ENCODE results near the gene NR0B1.

Gene NR0B1

GRCh38 chrX:30309139-30309571, at the start of gene NR0B1:
TSS of gene NR0B1 (minus strand) at chrX:30309390. CDS start at chrX:30309363, 27 bp downstream.
- DNase-seq = no peak

- no peak for DNase-seq
These were observed 40.8 kb upstream of the NR0B1 start for GRCh38 chrX:30349946-30350345.

- no peak for DNase-seq
These were observed 34.0 kb upstream of the NR0B1 start for GRCh38 chrX:30343206-30343605.

- no peak for DNase-seq
These were observed 31.6 kb upstream of the NR0B1 start for GRCh38 chrX:30340753-30341152.

GRCh38 chrX:30327762-30328161, 18.6 kb upstream of the NR0B1 start:
- no peak for DNase-seq

GRCh38 chrX:30317308-30317707, 8.1 kb upstream of the NR0B1 start:
- DNase-seq = no peak

- no peak for DNase-seq
These were observed 4.1 kb upstream of the NR0B1 start for GRCh38 chrX:30313322-30313721.

GRCh38 chrX:30312858-30313257, 3.7 kb upstream of the NR0B1 start:
- no peak for DNase-seq

GRCh38 chrX:30310429-30311206, 1.4 kb upstream of the NR0B1 start:
- DNase-seq = no peak

- no peak for DNase-seq
These were observed 689 bp downstream of the NR0B1 start for GRCh38 chrX:30308263-30309138.

- no peak for DNase-seq
These were observed 1.7 kb downstream of the NR0B1 start for GRCh38 chrX:30307466-30307865.

- no peak for DNase-seq
These were observed 4.3 kb downstream of the NR0B1 start for GRCh38 chrX:30304866-30305265.

GRCh38 chrX:30302956-30303355, 6.2 kb downstream of the NR0B1 start:
- no peak for DNase-seq

- no peak for DNase-seq
These were observed 7.2 kb downstream of the NR0B1 start for GRCh38 chrX:30301963-30302362.

- no peak for DNase-seq
These were observed 8.0 kb downstream of the NR0B1 start for GRCh38 chrX:30301208-30301607.

GRCh38 chrX:30296408-30297254, 12.6 kb downstream of the NR0B1 start:
- DNase-seq = no peak

- no peak for DNase-seq
These were observed 25.6 kb downstream of the NR0B1 start for GRCh38 chrX:30283456-30284200.

GRCh38 chrX:30282527-30282926, 26.7 kb downstream of the NR0B1 start:
- DNase-seq = no peak

GRCh38 chrX:30280428-30280827, 28.8 kb downstream of the NR0B1 start:
- DNase-seq = no peak

GRCh38 chrX:30278365-30278764, 30.8 kb downstream of the NR0B1 start:
- DNase-seq = no peak

- no peak for DNase-seq
These were observed 33.7 kb downstream of the NR0B1 start for GRCh38 chrX:30275498-30275897.

GRCh38 chrX:30270639-30271038, 38.6 kb downstream of the NR0B1 start:
- DNase-seq = no peak
